CD14-positive monocyte (primary cell): ENCODE data around the gene ADGRL3. TPM values are rescaled to one million over a fixed set of nuclear protein-coding genes. Genes with fewer than 3 reads are reported as not detected.

Experiments used
- DNase-seq, 3 donors: peaks; one replicate each; pipeline ENCODE4 v3.0.0-alpha.2; 2011 to 2022
- H2AFZ ChIP-seq: 2 replicates; pipeline ENCODE4 v1.6.0; 2012; ENCODE audit warnings: mild to moderate bottlenecking, low read depth, low read length, inconsistent platforms; ENCODE audit not compliant: insufficient read depth, poor library complexity, severe bottlenecking
- H3K27ac ChIP-seq, 2 donors: 1 replicate in 1 of 2; 2 replicates in 1 of 2; pipeline ENCODE4 v1.5.1; 2012 to 2013; ENCODE audit warnings: low read length in 2 of 2, control low read depth in 1 of 2, inconsistent platforms in 1 of 2, low read depth in 1 of 2, mild to moderate bottlenecking in 1 of 2
- H3K27me3 ChIP-seq, 2 donors: one replicate each; pipeline versions ENCODE4 v1.6.0 to v1.6.1; 2011 to 2013; ENCODE audit warnings: low read length in 2 of 2; ENCODE audit not compliant: control insufficient read depth in 2 of 2, insufficient read depth in 2 of 2
- H3K36me3 ChIP-seq, 2 donors: replicated peaks in 1 of 2; 1 replicate in 1 of 2; 2 replicates in 1 of 2; pipeline versions ENCODE4 v1.5.1 to v1.6.1; 2012 to 2013; ENCODE audit warnings: low read length in 2 of 2, control low read depth in 1 of 2, inconsistent platforms in 1 of 2, mild to moderate bottlenecking in 1 of 2; ENCODE audit not compliant: insufficient read depth in 2 of 2, control insufficient read depth in 1 of 2
- H3K4me1 ChIP-seq, 2 donors: 1 replicate in 1 of 2; 2 replicates in 1 of 2; pipeline versions ENCODE4 v1.5.1 to v1.6.1; 2012 to 2013; ENCODE audit warnings: low read length in 2 of 2, control low read depth in 1 of 2, inconsistent platforms in 1 of 2, mild to moderate bottlenecking in 1 of 2, moderate library complexity in 1 of 2; ENCODE audit not compliant: insufficient read depth in 2 of 2, control insufficient read depth in 1 of 2
- H3K4me2 ChIP-seq: replicated peaks from 2 replicates; pipeline ENCODE3; 2012; ENCODE audit warnings: low read length, moderate library complexity, mild to moderate bottlenecking; ENCODE audit not compliant: poor library complexity, severe bottlenecking; ENCODE audit errors: extremely low read depth
- H3K4me3 ChIP-seq, 3 experiments: fragments of 200-600 bp in 1 of 3; sonication (generic) in 1 of 3; replicated peaks in 1 of 3; 1 replicate in 2 of 3; 2 replicates in 1 of 3; pipeline ENCODE4 v1.5.1; 2011 to 2013; ENCODE audit warnings: low read length in 3 of 3, mild to moderate bottlenecking in 3 of 3, control low read depth in 2 of 3, low read depth in 2 of 3, inconsistent platforms in 1 of 3, moderate library complexity in 1 of 3
- H3K79me2 ChIP-seq: 2 replicates; pipeline ENCODE4 v1.6.0; 2012; ENCODE audit warnings: mild to moderate bottlenecking, control low read depth, inconsistent platforms, low read length, moderate library complexity; ENCODE audit not compliant: insufficient read depth
- H3K9ac ChIP-seq: 2 replicates; pipeline ENCODE4 v1.6.0; 2017; ENCODE audit warnings: low read length, mild to moderate bottlenecking; ENCODE audit not compliant: insufficient read depth, poor library complexity, severe bottlenecking
- H3K9me3 ChIP-seq, 2 donors: replicated peaks in 1 of 2; 1 replicate in 1 of 2; 2 replicates in 1 of 2; pipeline versions ENCODE4 v1.5.1 to v1.6.1; 2012 to 2013; ENCODE audit warnings: low read length in 2 of 2, control low read depth in 1 of 2; ENCODE audit not compliant: control insufficient read depth in 1 of 2, insufficient read depth in 1 of 2
- H4K20me1 ChIP-seq: 2 replicates; pipeline ENCODE4 v1.6.0; 2012; ENCODE audit warnings: mild to moderate bottlenecking, low read length, control low read depth, moderate library complexity; ENCODE audit not compliant: insufficient read depth
- H3K27ac Mint-ChIP-seq, 7 donors: one replicate each; pipeline ENCODE4 v1.8.0; 2020; ENCODE audit warnings: mild to moderate bottlenecking in 7 of 7, mixed read lengths in 7 of 7, moderate library complexity in 6 of 7, inconsistent platforms in 2 of 7
- H3K27me3 Mint-ChIP-seq, 3 donors: one replicate each; pipeline ENCODE4 v1.8.0; 2021 to 2022; ENCODE audit warnings: low read depth in 3 of 3, mild to moderate bottlenecking in 3 of 3, mixed read lengths in 3 of 3, moderate library complexity in 3 of 3, inconsistent platforms in 1 of 3
- H3K36me3 Mint-ChIP-seq, 2 donors: one replicate each; pipeline ENCODE4 v1.8.0; 2020; ENCODE audit warnings: mixed read lengths in 2 of 2, inconsistent platforms in 1 of 2, mild to moderate bottlenecking in 1 of 2
- H3K4me1 Mint-ChIP-seq: one replicate; pipeline ENCODE4 v1.8.0; 2020; ENCODE audit warnings: mild to moderate bottlenecking, mixed read lengths
- H3K4me3 Mint-ChIP-seq, 2 donors: one replicate each; pipeline ENCODE4 v1.8.0; 2020; ENCODE audit warnings: mild to moderate bottlenecking in 2 of 2, mixed read lengths in 2 of 2, moderate library complexity in 1 of 2
- H3K9me3 Mint-ChIP-seq, 7 donors: one replicate each; pipeline ENCODE4 v1.8.0; 2020 to 2022; ENCODE audit warnings: mixed read lengths in 7 of 7, mild to moderate bottlenecking in 6 of 7, moderate library complexity in 6 of 7, inconsistent platforms in 2 of 7
- CTCF ChIP-seq: fragments of 200-600 bp; IDR thresholded peaks from one replicate; pipeline ENCODE4 v1.8.0; 2022; ENCODE audit warnings: antibody characterized with exemption, mild to moderate bottlenecking
- intact Hi-C, 2 donors: fragments of 100-400 bp; cut with micrococcal nuclease; formaldehyde crosslinking; loops; one replicate each; pipeline versions ENCODE4 v1.15.0 to v1.15.1; 2023
- polyA plus RNA-seq, 3 donors: library from polyadenylated mRNA; depleted of rRNA in 1 of 3; unstranded in 2 of 3; stranded (reverse) in 1 of 3; fragments of 300-500 nt in 2 of 3; fragments of >200 nt in 1 of 3; fragmentation: Illumina TruSeq in 2 of 3; gene quantifications; 1 replicate in 2 of 3; 2 replicates in 1 of 3; pipeline ENCODE4 v1.2.3, GENCODE V29; 2012 to 2021
- small RNA-seq: library from RNA; depleted of rRNA; stranded (forward); fragments of <200 nt; gene quantifications from one replicate; pipeline ENCODE3, GENCODE V24; 2012; ENCODE audit warnings: low read depth; ENCODE audit not compliant: insufficient read length

The ADGRL3 gene
- polyA plus RNA-seq, 3 donors = not detected

GRCh38 chr4:62126064-62126732 is 926.1 kb downstream of the ADGRL3 start:
- Histone ChIP-seq H4K20me1 (no peaks in the 10 kb centered on the region), H3K36me3 (no peaks in the 10 kb centered on the region), H2AFZ (no peak overlapping the region), H3K79me2 (no peaks in the 10 kb centered on the region), H3K4me3 (no peak overlapping the region), H3K27me3 (no peaks in the 10 kb centered on the region), H3K4me2 (no peak overlapping the region), H3K27ac (no peak overlapping the region), H3K9ac (no peak overlapping the region), H3K9me3 (peaks cover 14 to 19% of the 10 kb centered on the region in 2 donors), H3K4me1 (no peaks in the 10 kb centered on the region)
- DNase-seq = no peak
- peaks cover 5 to 22% (median 7%) of the 10 kb centered on the region in 7 donors for H3K9me3 Mint-ChIP-seq
- no peak overlapping the region for H3K4me3 Mint-ChIP-seq
- H3K27me3 Mint-ChIP-seq = no peaks in the 10 kb centered on the region
- no peak overlapping the region for H3K27ac Mint-ChIP-seq
- intact Hi-C loops = no loop called here
- H3K36me3 Mint-ChIP-seq = no peaks in the 10 kb centered on the region
- no peak for TF ChIP-seq CTCF
- H3K4me1 Mint-ChIP-seq = no peaks in the 10 kb centered on the region

Small RNAs within 50 kb of the gene (small RNA-seq; reads per million reads assigned to genes)
- gene RF00019 = not detected
